RWPE1 (cell line): ENCODE data around the gene ANO2.

ENCODE experiments used
- CTCF ChIA-PET: fragments of 350-600 bp; sonication (Branson Sonifier 250); formaldehyde crosslinking; extraction: SDS; loops from one replicate; lab custom pipeline; 2021; lab: Yijun Ruan, JAX
- POLR2A ChIA-PET: fragments of 400-600 bp; formaldehyde crosslinking; extraction: SDS; loops from one replicate; lab custom pipeline; 2020; ENCODE audit warnings: antibody characterized with exemption; ENCODE audit not compliant: low non-redundant PET; lab: Yijun Ruan, JAX
- DNase-seq: peaks from one replicate; pipeline ENCODE4 v3.0.0; 2012; ENCODE audit warnings: low spot score
- H3K27ac ChIP-seq: fragments of 450-650 bp; 2 replicates; pipeline ENCODE4 v1.5.1; 2017
- CTCF ChIP-seq: fragments of 450-650 bp; conservative IDR thresholded peaks from 2 replicates; pipeline ENCODE4 v1.5.1; 2017; ENCODE audit warnings: low read depth, mild to moderate bottlenecking

ANO2 gene

GRCh38 chr12:5584412-5585175 lies 360.5 kb downstream of the ANO2 start:
- POLR2A ChIA-PET, result no interaction called here
- DNase-seq, result no peak
- H3K27ac ChIP-seq, result no peak overlapping the region
- no peak for TF ChIP-seq CTCF
- CTCF ChIA-PET, result no interaction called here

- ChIA-PET CTCF (no interaction called here), POLR2A (no interaction called here)
- DNase-seq, result no peak
- H3K27ac ChIP-seq, result no peak overlapping the region
- TF ChIP-seq CTCF, result no peak
Observed at GRCh38 chr12:5582541-5582940, 362.5 kb downstream of the ANO2 start.

GRCh38 chr12:5582018-5582417 lies 363.0 kb downstream of the ANO2 start:
- DNase-seq, result no peak
- TF ChIP-seq CTCF, result no peak
- POLR2A ChIA-PET, result no interaction called here
- CTCF ChIA-PET, result no interaction called here
- no peak overlapping the region for H3K27ac ChIP-seq

GRCh38 chr12:5581616-5582015 lies 363.4 kb downstream of the ANO2 start:
- ChIA-PET CTCF (no interaction called here), POLR2A (no interaction called here)
- no peak overlapping the region for H3K27ac ChIP-seq
- no peak for DNase-seq
- no peak for TF ChIP-seq CTCF

GRCh38 chr12:5581019-5581418 lies 364.0 kb downstream of the ANO2 start:
- CTCF ChIA-PET, result no interaction called here
- DNase-seq, result no peak
- no peak for TF ChIP-seq CTCF
- no peak overlapping the region for H3K27ac ChIP-seq
- POLR2A ChIA-PET, result no interaction called here

- ChIA-PET CTCF (no interaction called here), POLR2A (no interaction called here)
- no peak for DNase-seq
Observed at GRCh38 chr12:5578775-5579174, 366.3 kb downstream of the ANO2 start.

More at GRCh38 chr12:5578775-5579174, 366.3 kb downstream of the ANO2 start:
- H3K27ac ChIP-seq, result no peak overlapping the region
- TF ChIP-seq CTCF, result no peak
